Esophagus squamous epithelium (tissue), 5 donors: ENCODE measurements around the gene CASP3. TPM values are rescaled to one million over a fixed set of nuclear protein-coding genes. Genes with fewer than 3 reads are reported as not detected.

Source experiments
- DNase-seq: peaks from one replicate; lab custom pipeline; 2025; lab: John Stamatoyannopoulos, UW
- H3K27ac ChIP-seq, 4 donors: fragments of 200-600 bp; sonication (generic); one replicate each; pipeline ENCODE4 v1.5.1; 2016 to 2019; ENCODE audit warnings: mild to moderate bottlenecking in 1 of 4
- H3K27me3 ChIP-seq, 4 donors: fragments of 200-600 bp; sonication (generic); 1 replicate in 3 of 4; 2 replicates in 1 of 4; pipeline versions ENCODE4 v1.5.1 to v1.6.0; 2017 to 2021; ENCODE audit warnings: antibody characterized with exemption in 1 of 4
- H3K36me3 ChIP-seq, 3 donors: fragments of 200-600 bp; sonication (generic); one replicate each; pipeline ENCODE4 v1.5.1; 2016 to 2019
- H3K4me1 ChIP-seq, 3 donors: fragments of 200-600 bp; sonication (generic); one replicate each; pipeline ENCODE4 v1.5.1; 2017 to 2019
- H3K4me3 ChIP-seq, 4 donors: fragments of 200-600 bp; sonication (generic); 1 replicate in 3 of 4; 2 replicates in 1 of 4; pipeline ENCODE4 v1.5.1; 2016 to 2019; ENCODE audit warnings: mild to moderate bottlenecking in 2 of 4, moderate library complexity in 1 of 4
- H3K9me3 ChIP-seq, 3 donors: fragments of 200-600 bp; sonication (generic); one replicate each; pipeline ENCODE4 v1.5.1; 2016 to 2019
- CTCF ChIP-seq, 6 experiments: fragments of 450-650 bp in 4 of 6; fragments of 200-600 bp in 2 of 6; sonication (generic) in 2 of 6; IDR thresholded peaks; one replicate each; pipeline ENCODE4 v1.5.1; 2016 to 2019; ENCODE audit warnings: antibody characterized with exemption in 6 of 6, mild to moderate bottlenecking in 4 of 6, moderate library complexity in 4 of 6
- POLR2A ChIP-seq, 4 donors: fragments of 450-650 bp; IDR thresholded peaks; one replicate each; pipeline ENCODE4 v1.6.1; 2017; ENCODE audit warnings: antibody characterized with exemption in 4 of 4, mild to moderate bottlenecking in 4 of 4, moderate library complexity in 3 of 4
- WGBS, 2 donors: methylation state at CpG; one replicate each; pipeline ENCODE4 v1.1.5; 2018; 5-methylcytosine and 5-hydroxymethylcytosine counted together
- intact Hi-C: fragments of 100-400 bp; cut with DNase I; formaldehyde crosslinking; loops from one replicate; pipeline ENCODE4 v1.15.0; 2022
- total RNA-seq, 4 donors: library from RNA; depleted of rRNA; stranded (reverse); fragments of >200 nt; gene quantifications; one replicate each; pipeline ENCODE4 v1.1.0, GENCODE V29; 2016
- donor health status: DM: yes; HTN: yes; CAD: no.

Gene CASP3
- total RNA-seq, 4 donors from 2014 or later = 22.9 to 48.0 (median 28.5) TPM

- intact Hi-C loops = no loop called here
- WGBS, 2 donors = 89 to 91% methylated on average over 5 of the region's 5 CpGs
- H3K4me1 ChIP-seq = peaks cover 0 to 22% (median 6%) of the 10 kb centered on the region in 3 donors
- H3K36me3 ChIP-seq = peaks cover 0 to 42% (median 5%) of the 10 kb centered on the region in 3 donors
- no peak for DNase-seq
- H3K27ac ChIP-seq = no peak overlapping the region
- H3K27me3 ChIP-seq = no peaks in the 10 kb centered on the region
- H3K4me3 ChIP-seq = no peak overlapping the region
- TF ChIP-seq CTCF (IDR thresholded peaks at IDR 0.05) = no peak
- TF ChIP-seq POLR2A (IDR thresholded peaks at IDR 0.05) = no peak
- no peaks in the 10 kb centered on the region for H3K9me3 ChIP-seq
Observed at GRCh38 chr4:184693056-184693455, 43.8 kb upstream of the CASP3 start.

- Histone ChIP-seq H3K4me1 (peaks cover 0 to 19% (median 3%) of the 10 kb centered on the region in 3 donors), H3K36me3 (peaks cover 0 to 29% (median 3%) of the 10 kb centered on the region in 3 donors), H3K4me3 (no peak overlapping the region), H3K27ac (no peak overlapping the region), H3K9me3 (no peaks in the 10 kb centered on the region), H3K27me3 (no peaks in the 10 kb centered on the region)
- DNase-seq = no peak
- WGBS, 2 donors = 56 to 58% methylated on average over 5 of the region's 5 CpGs
- TF ChIP-seq CTCF (IDR thresholded peaks at IDR 0.05) (no peak), POLR2A (IDR thresholded peaks at IDR 0.05) (no peak)
- intact Hi-C loops = no loop called here
Observed at GRCh38 chr4:184689681-184690080, 40.4 kb upstream of the CASP3 start.

GRCh38 chr4:184688447-184688846 lies 39.2 kb upstream of the CASP3 start:
- peaks cover 0 to 17% (median 0%) of the 10 kb centered on the region in 3 donors for H3K36me3 ChIP-seq
- 22 to 46% methylated on average over 11 of the region's 11 CpGs for WGBS, 2 donors
- no peak for DNase-seq

GRCh38 chr4:184688005-184688404 lies 38.8 kb upstream of the CASP3 start:
- intact Hi-C loops = no loop called here
- 35 to 36% methylated on average over 3 of the region's 3 CpGs for WGBS, 2 donors
- TF ChIP-seq CTCF (IDR thresholded peaks at IDR 0.05) (no peak), POLR2A (IDR thresholded peaks at IDR 0.05) (no peak)
- Histone ChIP-seq H3K9me3 (no peaks in the 10 kb centered on the region), H3K36me3 (peaks cover 0 to 17% (median 0%) of the 10 kb centered on the region in 3 donors), H3K4me1 (peaks cover 0 to 23% (median 3%) of the 10 kb centered on the region in 3 donors), H3K27me3 (no peaks in the 10 kb centered on the region), H3K4me3 (no peak overlapping the region), H3K27ac (peak overlapping the region; percentile 35 to 66 (median 54))
- DNase-seq = no peak

More at GRCh38 chr4:184688447-184688846, 39.2 kb upstream of the CASP3 start:
- H3K4me1 ChIP-seq = peaks cover 0 to 20% (median 3%) of the 10 kb centered on the region in 3 donors
- intact Hi-C loops = no loop called here
- TF ChIP-seq CTCF (IDR thresholded peaks at IDR 0.05) = no peak
- no peak for TF ChIP-seq POLR2A (IDR thresholded peaks at IDR 0.05)
- no peak overlapping the region for H3K4me3 ChIP-seq
- H3K9me3 ChIP-seq = no peaks in the 10 kb centered on the region
- H3K27me3 ChIP-seq = no peaks in the 10 kb centered on the region
- H3K27ac ChIP-seq = peak overlapping the region; percentile 44 to 66 (median 58)

GRCh38 chr4:184684491-184685189 lies 35.4 kb upstream of the CASP3 start:
- Histone ChIP-seq H3K4me3 (no peak overlapping the region), H3K27ac (peak overlapping the region in 3 of 4 donors; percentile 36 to 39 (median 38)), H3K9me3 (no peaks in the 10 kb centered on the region), H3K36me3 (peaks cover 0 to 17% (median 0%) of the 10 kb centered on the region in 3 donors), H3K27me3 (no peaks in the 10 kb centered on the region), H3K4me1 (peaks cover 0 to 46% (median 3%) of the 10 kb centered on the region in 3 donors)
- DNase-seq = no peak
- intact Hi-C loops = no loop called here
- 54 to 71% methylated on average over 5 of the region's 5 CpGs for WGBS, 2 donors
- TF ChIP-seq CTCF (IDR thresholded peaks at IDR 0.05) (no peak), POLR2A (IDR thresholded peaks at IDR 0.05) (no peak)
